B cell (primary cell): ENCODE data around the gene ISLR. TPM values are rescaled to one million over a fixed set of nuclear protein-coding genes. Genes with fewer than 3 reads are reported as not detected.

ENCODE experiments used
- ATAC-seq: fragments of 200-7000 bp; cut with Tn5 transposase; one replicate; pipeline ENCODE4 v1.10.0; 2021; ENCODE audit warnings: low read depth, mild to moderate bottlenecking, moderate number of reproducible peaks, moderate library complexity
- CTCF ChIA-PET: fragments of 350-600 bp; sonication (Branson Sonifier 250); formaldehyde crosslinking; loops from one replicate; lab custom pipeline; 2021; ENCODE audit warnings: antibody characterized with exemption, inconsistent platforms; lab: Charles Lee
- POLR2A ChIA-PET: fragments of 350-600 bp; sonication (Branson Sonifier 250); formaldehyde crosslinking; loops from one replicate; lab custom pipeline; 2021; ENCODE audit warnings: antibody characterized with exemption; lab: Charles Lee
- DNase-seq: peaks from one replicate; pipeline ENCODE4 v3.0.0; 2013
- H2AFZ ChIP-seq: 2 replicates; pipeline ENCODE4 v1.6.1; 2012; ENCODE audit warnings: mild to moderate bottlenecking, low read depth, low read length; ENCODE audit not compliant: insufficient read depth, poor library complexity, severe bottlenecking
- H3K27ac ChIP-seq, 2 donors: 1 replicate in 1 of 2; 2 replicates in 1 of 2; pipeline ENCODE4 v1.5.1; 2012 to 2013; ENCODE audit warnings: low read length in 2 of 2, mild to moderate bottlenecking in 2 of 2, moderate library complexity in 1 of 2
- H3K27me3 ChIP-seq, 4 experiments: fragments of 200-600 bp in 1 of 4; sonication (generic) in 1 of 4; replicated peaks in 1 of 4; 1 replicate in 2 of 4; 2 replicates in 2 of 4; pipeline versions ENCODE4 v1.6.1 to v1.7.0; 2013 to 2016; ENCODE audit warnings: low read length in 3 of 4, mild to moderate bottlenecking in 2 of 4, mixed read lengths in 1 of 4, moderate library complexity in 1 of 4; ENCODE audit not compliant: insufficient read depth in 4 of 4, control insufficient read depth in 3 of 4; ENCODE audit errors: control extremely low read depth in 1 of 4
- H3K36me3 ChIP-seq, 2 experiments: replicated peaks in 1 of 2; 1 replicate in 1 of 2; 2 replicates in 1 of 2; pipeline versions ENCODE4 v1.6.1 to v1.7.1; 2013; ENCODE audit warnings: low read length in 1 of 2; ENCODE audit not compliant: insufficient read depth in 2 of 2, control insufficient read depth in 1 of 2; ENCODE audit errors: control extremely low read depth in 1 of 2, extremely low read depth in 1 of 2
- H3K4me1 ChIP-seq, 2 donors: fragments of 200-600 bp in 1 of 2; sonication (generic) in 1 of 2; 1 replicate in 1 of 2; 2 replicates in 1 of 2; pipeline versions ENCODE4 v1.5.1 to v1.6.1; 2013 to 2017; ENCODE audit warnings: low read length in 2 of 2; ENCODE audit not compliant: control insufficient read depth in 2 of 2, insufficient read depth in 2 of 2
- H3K4me2 ChIP-seq: replicated peaks from 2 replicates; pipeline ENCODE3; 2012; ENCODE audit warnings: mild to moderate bottlenecking, low read depth, low read length; ENCODE audit not compliant: poor library complexity, severe bottlenecking
- H3K4me3 ChIP-seq, 5 experiments: fragments of 200-600 bp in 1 of 5; sonication (generic) in 1 of 5; 1 replicate in 3 of 5; 2 replicates in 2 of 5; pipeline versions ENCODE4 v1.5.1 to v1.7.0; 2011 to 2016; ENCODE audit warnings: low read length in 4 of 5, mild to moderate bottlenecking in 4 of 5, low read depth in 2 of 5, control low read depth in 1 of 5, moderate library complexity in 1 of 5; ENCODE audit not compliant: insufficient read depth in 1 of 5; ENCODE audit errors: control extremely low read depth in 1 of 5, extremely low read depth in 1 of 5
- H3K79me2 ChIP-seq: fragments of 200-600 bp; sonication (generic); one replicate; pipeline ENCODE4 v1.6.0; 2016; ENCODE audit warnings: low read length; ENCODE audit not compliant: control insufficient read depth, insufficient read depth
- H3K9ac ChIP-seq: fragments of 200-600 bp; sonication (generic); 2 replicates; pipeline ENCODE4 v1.6.1; 2017; ENCODE audit warnings: mild to moderate bottlenecking, low read length, moderate library complexity
- H3K9me3 ChIP-seq, 3 donors: one replicate each; pipeline versions ENCODE4 v1.6.1 to v1.7.1; 2013; ENCODE audit warnings: low read length in 2 of 3; ENCODE audit not compliant: control insufficient read depth in 2 of 3, insufficient read depth in 1 of 3; ENCODE audit errors: control extremely low read depth in 1 of 3
- H4K20me1 ChIP-seq: 2 replicates; pipeline ENCODE4 v1.6.0; 2012; ENCODE audit warnings: mild to moderate bottlenecking, low read length; ENCODE audit not compliant: insufficient read depth, control insufficient read depth, poor library complexity, severe bottlenecking
- H3K27ac Mint-ChIP-seq: one replicate; pipeline ENCODE4 v1.8.0; 2021; ENCODE audit warnings: mixed read lengths
- H3K27me3 Mint-ChIP-seq: one replicate; pipeline ENCODE4 v1.8.0; 2021; ENCODE audit warnings: mixed read lengths
- H3K4me1 Mint-ChIP-seq: one replicate; pipeline ENCODE4 v1.8.0; 2021; ENCODE audit warnings: mixed read lengths
- H3K4me3 Mint-ChIP-seq: one replicate; pipeline ENCODE4 v1.8.0; 2021; ENCODE audit warnings: mixed read lengths
- H3K9me3 Mint-ChIP-seq: one replicate; pipeline ENCODE4 v1.8.0; 2022; ENCODE audit warnings: mixed read lengths; ENCODE audit not compliant: insufficient read depth
- CTCF ChIP-seq: fragments of 200-600 bp; IDR thresholded peaks from one replicate; pipeline ENCODE4 v1.8.0; 2022; ENCODE audit warnings: antibody characterized with exemption, mild to moderate bottlenecking
- EZH2 ChIP-seq: IDR thresholded peaks from 2 replicates; pipeline ENCODE4 v1.6.1; 2012; ENCODE audit warnings: borderline replicate concordance, low read depth, mild to moderate bottlenecking, moderate library complexity, low read length; ENCODE audit not compliant: insufficient read depth, poor library complexity, severe bottlenecking
- WGBS: methylation state at CpG from one replicate; pipeline ENCODE4 v1.1.5; 2013; ENCODE audit warnings: missing lambda C conversion rate; ENCODE audit not compliant: insufficient coverage; 5-methylcytosine and 5-hydroxymethylcytosine counted together
- intact Hi-C: fragments of 100-400 bp; cut with micrococcal nuclease; formaldehyde crosslinking; loops from one replicate; pipeline ENCODE4 v1.10.0; 2022
- polyA plus RNA-seq: library from polyadenylated mRNA; depleted of rRNA; stranded (reverse); fragments of >200 nt; gene quantifications from 2 replicates; pipeline ENCODE4 v1.2.3, GENCODE V29; 2012
- total RNA-seq, 2 donors: library from RNA; stranded (reverse); fragments of 120-200 nt in 1 of 2; gene quantifications; 1 replicate in 1 of 2; 2 replicates in 1 of 2; pipeline versions ENCODE4 v1.2.3 to v1.2.4, GENCODE V29; 2013 to 2022

Gene ISLR
- total and polyA plus RNA-seq, 2 donors (not counting 1 experiment from before 2014, with no cell fraction given): not detected

- H3K4me3 ChIP-seq: no peak overlapping the region
- Mint-ChIP-seq H3K4me3 (no peak overlapping the region), H3K27ac (no peak overlapping the region), H3K27me3 (peaks cover 61% of the 10 kb centered on the region), H3K4me1 (peaks cover 29% of the 10 kb centered on the region), H3K9me3 (no peaks in the 10 kb centered on the region)
- no peak overlapping the region for H2AFZ ChIP-seq
- H3K9me3 ChIP-seq: peaks cover 0 to 24% (median 0%) of the 10 kb centered on the region in 3 donors
- H3K79me2 ChIP-seq: no peaks in the 10 kb centered on the region
- ATAC-seq (no peak), DNase-seq (peak; percentile 7)
- H3K4me2 ChIP-seq: no peak overlapping the region
- ChIA-PET CTCF (no interaction called here), POLR2A (no interaction called here)
- peaks cover 0 to 49% (median 32%) of the 10 kb centered on the region in 4 experiments for H3K27me3 ChIP-seq
- H4K20me1 ChIP-seq: no peaks in the 10 kb centered on the region
- H3K9ac ChIP-seq: no peak overlapping the region
- TF ChIP-seq CTCF (no peak), EZH2 (no peak)
- intact Hi-C loops: no loop called here
- 93% methylated on average over 4 of the region's 4 CpGs for WGBS
- no peaks in the 10 kb centered on the region for H3K36me3 ChIP-seq
- peaks cover 31 to 34% of the 10 kb centered on the region in 2 donors for H3K4me1 ChIP-seq
- H3K27ac ChIP-seq: no peak overlapping the region
Observed at GRCh38 chr15:74138642-74139041, 34.9 kb upstream of the ISLR start.

DNA sequence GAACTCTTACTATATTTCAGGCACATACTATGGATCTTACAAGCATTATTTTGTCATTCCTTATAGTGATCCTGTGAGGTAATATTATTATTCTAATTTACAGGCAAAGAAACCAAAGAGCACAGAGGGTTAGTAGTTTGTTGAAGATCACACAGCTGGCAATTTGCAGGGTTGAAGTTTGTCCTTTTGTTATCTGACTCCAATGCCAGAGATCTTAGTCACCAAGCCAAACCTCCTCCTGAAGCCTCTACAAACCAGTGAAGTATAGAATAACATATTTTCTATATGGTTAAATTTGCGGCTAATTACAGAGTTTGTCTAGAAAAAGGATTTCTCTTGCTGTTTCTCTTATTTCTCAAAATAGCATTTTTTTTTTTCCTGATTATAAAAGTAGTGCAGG lies 31.9 kb upstream of the ISLR start:
- Mint-ChIP-seq H3K4me1 (peaks cover 12% of the 10 kb centered on the region), H3K27ac (no peak overlapping the region), H3K9me3 (no peaks in the 10 kb centered on the region), H3K27me3 (peaks cover 60% of the 10 kb centered on the region), H3K4me3 (no peak overlapping the region)
- H3K4me1 ChIP-seq: peaks cover 8 to 9% of the 10 kb centered on the region in 2 donors
- CTCF ChIA-PET: interaction anchor here (0.7 to 1.2 kb wide), 2 partner anchors 163 to 169 kb away, joined by 3 read pairs; no protein-coding TSS in a partner anchor
- no peak overlapping the region for H3K4me2 ChIP-seq
- DNase-seq (no peak), ATAC-seq (no peak)
- H3K79me2 ChIP-seq: no peaks in the 10 kb centered on the region
- POLR2A ChIA-PET: no interaction called here
- no peaks in the 10 kb centered on the region for H4K20me1 ChIP-seq
- H2AFZ ChIP-seq: no peak overlapping the region
- TF ChIP-seq CTCF: no peak
- TF ChIP-seq EZH2: no peak
- no peak overlapping the region for H3K4me3 ChIP-seq
- WGBS: no CpG with 5 or more reads among the region's 1 CpG
- intact Hi-C loops: no loop called here
- peaks cover 0 to 36% (median 16%) of the 10 kb centered on the region in 4 experiments for H3K27me3 ChIP-seq
- peaks cover 0 to 4% (median 3%) of the 10 kb centered on the region in 3 donors for H3K9me3 ChIP-seq
- no peak overlapping the region for H3K27ac ChIP-seq
- H3K36me3 ChIP-seq: no peaks in the 10 kb centered on the region
- no peak overlapping the region for H3K9ac ChIP-seq
